Activated naive CD4-positive, alpha-beta T cell treated with anti-CD3 and anti-CD28 coated beads, Interleukin-2, amount 50 U/mL, for 72 hours (primary cell): ENCODE data around the gene KLHL10. TPM values are rescaled to one million over a fixed set of nuclear protein-coding genes. Genes with fewer than 3 reads are reported as not detected.
A peak's percentile ranks its signal among the peaks of the same experiment; 100 is the strongest.
"Not testable (repeated sequence)": the region's sequence is repeated elsewhere in the genome, so short reads cannot be mapped to it uniquely, and the experiment has no call there.

ENCODE experiments used
- ATAC-seq, 2 donors: fragments of 150-1000 bp; cut with Tn5 transposase; 2 replicates each; pipeline ENCODE4 v1.10.0; 2021; ENCODE audit warnings: mild to moderate bottlenecking in 2 of 2, moderate library complexity in 2 of 2
- DNase-seq, 2 donors: peaks; one replicate each; pipeline ENCODE4 v3.0.0; 2021 to 2022; ENCODE audit warnings: low spot score in 2 of 2
- H3K27ac Mint-ChIP-seq, 2 donors: one replicate each; pipeline ENCODE4 v1.8.0; 2022; ENCODE audit warnings: mild to moderate bottlenecking in 2 of 2, mixed read lengths in 2 of 2
- H3K36me3 Mint-ChIP-seq, 2 donors: one replicate each; pipeline ENCODE4 v1.8.0; 2022; ENCODE audit warnings: mixed read lengths in 2 of 2
- H3K9me3 Mint-ChIP-seq, 2 donors: one replicate each; pipeline ENCODE4 v1.8.0; 2022; ENCODE audit warnings: mixed read lengths in 2 of 2
- total RNA-seq, 2 donors: library from RNA; stranded (reverse); gene quantifications; one replicate each; pipeline ENCODE4 v1.2.3, GENCODE V29; 2022

The KLHL10 gene
- total RNA-seq, 2 donors from 2014 or later: 0.12 to 0.14 TPM

- Mint-ChIP-seq H3K27ac (peak within 1 kb of the TSS; percentile 50 to 52), H3K9me3 (no peaks in the 10 kb centered on the region), H3K36me3 (peaks cover 0 to 6% of the 10 kb centered on the region in 2 donors)
- ATAC-seq (peak; percentile 86 to 93), DNase-seq (peak; percentile 64 to 80)
Measured at GRCh38 chr17:41835800-41836549, 1.6 kb upstream of the KLHL10 start, which contains the start of gene NT5C3B. NT5C3B (minus strand) TSS chr17:41836232; CDS start chr17:41836193, 39 bp downstream.

DNA sequence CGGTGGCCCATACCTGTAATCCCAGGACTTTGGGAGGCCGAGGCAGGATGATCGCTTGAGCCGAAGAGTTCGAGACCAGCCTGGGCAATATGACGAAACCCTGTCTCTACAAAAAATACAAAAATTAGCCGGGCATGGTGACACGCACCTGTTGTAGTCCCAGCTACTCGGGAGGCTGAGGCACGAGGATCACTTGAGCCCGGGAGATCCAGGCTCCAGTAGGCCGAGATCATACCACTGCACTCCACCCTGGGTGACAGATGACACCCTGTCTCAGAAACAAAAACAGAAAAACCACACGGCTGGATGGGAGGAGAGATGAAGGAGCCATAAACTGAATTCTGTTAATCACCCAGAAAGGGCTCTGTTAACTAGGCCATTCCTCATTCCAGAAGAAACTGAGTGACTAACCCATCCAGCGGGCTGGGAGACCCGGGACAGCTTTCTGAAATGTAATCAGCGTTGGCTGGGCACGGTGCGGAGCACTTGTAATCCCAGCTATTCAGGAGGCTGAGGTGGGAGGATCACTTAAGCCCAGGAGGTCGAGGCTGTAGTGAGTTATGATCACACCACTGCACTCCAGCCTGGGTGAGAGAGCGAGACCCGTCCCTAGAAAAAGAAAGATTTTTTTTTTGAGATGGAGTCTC is 952 bp upstream of the KLHL10 start:
- peak overlapping the region in 1 of 2 donors; percentile 52 for H3K27ac Mint-ChIP-seq
- no peaks in the 10 kb centered on the region for H3K9me3 Mint-ChIP-seq
- DNase-seq (peak in 1 of 2 donors; percentile 20), ATAC-seq (no peak)
- H3K36me3 Mint-ChIP-seq: peaks cover 0 to 6% of the 10 kb centered on the region in 2 donors

- not testable (repeated sequence) for H3K9me3 Mint-ChIP-seq, DNase-seq, H3K27ac Mint-ChIP-seq, H3K36me3 Mint-ChIP-seq, ATAC-seq
Measured at GRCh38 chr17:41839448-41839847, 1.8 kb downstream of the KLHL10 start.

- DNase-seq, H3K36me3 Mint-ChIP-seq, ATAC-seq, H3K9me3 Mint-ChIP-seq: not testable (repeated sequence)
- H3K27ac Mint-ChIP-seq: peak overlapping the region in 1 of 2 donors; percentile 69
Measured at GRCh38 chr17:41840781-41841180, 3.2 kb downstream of the KLHL10 start.

DNA sequence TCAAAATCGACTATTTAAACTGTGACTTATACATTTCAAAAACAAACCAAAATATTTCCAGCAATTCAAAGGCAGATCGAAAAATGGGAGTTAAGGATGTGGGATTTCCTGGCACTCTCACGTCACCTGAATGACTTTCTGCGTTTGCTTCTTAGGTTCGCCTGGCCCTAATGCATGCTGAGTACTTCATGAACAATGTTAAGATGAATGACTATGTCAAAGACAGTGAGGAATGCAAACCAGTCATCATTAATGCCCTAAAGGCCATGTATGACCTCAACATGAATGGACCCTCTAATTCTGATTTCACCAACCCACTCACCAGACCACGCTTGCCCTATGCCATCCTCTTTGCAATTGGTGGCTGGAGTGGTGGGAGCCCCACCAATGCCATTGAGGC is 7.3 kb downstream of the KLHL10 start:
- DNase-seq (no peak), ATAC-seq (no peak)
- no peak overlapping the region for H3K27ac Mint-ChIP-seq
- H3K9me3 Mint-ChIP-seq: no peaks in the 10 kb centered on the region
- H3K36me3 Mint-ChIP-seq: no peaks in the 10 kb centered on the region

- DNase-seq: no peak
- peaks cover 3 to 12% of the 10 kb centered on the region in 2 donors for H3K36me3 Mint-ChIP-seq
- ATAC-seq: no peak
- no peaks in the 10 kb centered on the region for H3K9me3 Mint-ChIP-seq
- no peak overlapping the region for H3K27ac Mint-ChIP-seq
Measured at GRCh38 chr17:41848788-41849187, 11.2 kb downstream of the KLHL10 start.

- H3K27ac Mint-ChIP-seq: no peak overlapping the region
- ATAC-seq (no peak), DNase-seq (no peak)
- H3K9me3 Mint-ChIP-seq: no peaks in the 10 kb centered on the region
- peaks cover 9 to 12% of the 10 kb centered on the region in 2 donors for H3K36me3 Mint-ChIP-seq
Measured at GRCh38 chr17:41849251-41849990, 11.8 kb downstream of the KLHL10 start.

GRCh38 chr17:41851382-41851781 is 13.8 kb downstream of the KLHL10 start:
- DNase-seq: peak in 1 of 2 donors; percentile 4
- not testable (repeated sequence) for ATAC-seq, H3K27ac Mint-ChIP-seq, H3K9me3 Mint-ChIP-seq
- H3K36me3 Mint-ChIP-seq: peaks cover 12 to 14% of the 10 kb centered on the region in 2 donors

DNA sequence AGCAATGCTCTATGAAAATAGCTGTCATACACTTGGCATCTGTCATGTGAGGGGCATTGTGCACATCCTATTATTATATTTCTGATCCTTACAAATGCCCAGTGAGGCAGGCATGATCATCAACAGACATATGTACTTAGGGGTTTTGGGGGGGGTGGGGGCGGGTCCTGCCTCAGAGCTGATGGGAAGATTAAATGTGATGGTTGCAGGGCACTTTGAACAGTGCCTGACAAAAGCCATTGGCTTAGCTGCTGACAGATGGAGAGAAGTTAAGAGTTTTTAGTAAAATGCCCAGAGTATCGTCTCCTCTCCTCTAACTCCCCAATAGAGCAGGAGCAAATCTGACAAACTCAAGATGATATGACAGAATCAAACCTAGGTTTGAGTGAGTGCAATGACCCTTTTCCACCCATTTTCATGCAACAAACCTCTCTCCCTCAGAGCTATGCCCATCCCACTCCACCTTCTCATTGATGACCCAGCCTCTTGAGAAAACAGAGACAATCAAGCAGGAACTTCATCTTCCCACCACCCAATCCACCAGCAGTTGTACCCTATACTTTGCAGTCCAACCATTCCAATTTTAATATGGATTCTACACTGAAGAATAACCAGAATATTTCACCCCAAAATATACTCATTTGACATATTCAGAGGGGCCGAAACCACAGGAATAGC is 22.8 kb downstream of the KLHL10 start:
- ATAC-seq: no peak
- Mint-ChIP-seq H3K9me3 (no peaks in the 10 kb centered on the region), H3K27ac (no peak overlapping the region), H3K36me3 (no peaks in the 10 kb centered on the region)
- no peak for DNase-seq

GRCh38 chr17:41863074-41863848 is 25.6 kb downstream of the KLHL10 start:
- ATAC-seq: peak; percentile 8 to 44
- no peaks in the 10 kb centered on the region for H3K36me3 Mint-ChIP-seq

GRCh38 chr17:41864498-41864835 is 26.8 kb downstream of the KLHL10 start:
- H3K9me3 Mint-ChIP-seq: no peaks in the 10 kb centered on the region

More at GRCh38 chr17:41863074-41863848, 25.6 kb downstream of the KLHL10 start:
- DNase-seq: peak in 1 of 2 donors; percentile 19
- Mint-ChIP-seq H3K9me3 (no peaks in the 10 kb centered on the region), H3K27ac (no peak overlapping the region)

GRCh38 chr17:41864836-41865595 is 27.4 kb downstream of the KLHL10 start, which contains the start of gene KLHL11:
KLHL11 (minus strand) TSS chr17:41865423; CDS start chr17:41865370, 53 bp downstream.
- DNase-seq (peak; percentile 87 to 88), ATAC-seq (peak; percentile 89 to 91)
- Mint-ChIP-seq H3K9me3 (no peaks in the 10 kb centered on the region), H3K27ac (no peak within 1 kb of the TSS), H3K36me3 (peaks cover 0 to 8% of the 10 kb centered on the region in 2 donors)

More at GRCh38 chr17:41864498-41864835, 26.8 kb downstream of the KLHL10 start:
- Mint-ChIP-seq H3K36me3 (peaks cover 0 to 2% of the 10 kb centered on the region in 2 donors), H3K27ac (no peak overlapping the region)
- DNase-seq (no peak), ATAC-seq (peak in 1 of 2 donors; percentile 28)

DNA sequence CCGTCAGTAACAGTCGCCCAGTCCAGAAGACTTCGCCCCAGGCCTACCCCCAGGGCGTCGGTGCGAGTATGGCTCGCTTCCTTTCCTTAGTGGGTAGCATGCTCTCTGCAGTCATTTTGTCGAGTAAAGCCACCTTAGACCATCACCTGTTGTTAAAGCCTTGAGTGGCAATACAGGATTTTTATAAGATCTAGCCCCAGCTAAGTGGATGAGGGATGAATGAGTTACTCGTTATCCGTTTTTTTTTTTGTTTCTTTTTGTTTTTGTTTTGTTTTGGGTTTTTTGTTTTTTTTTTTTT is 27.9 kb downstream of the KLHL10 start:
- Mint-ChIP-seq H3K36me3 (peaks cover 2 to 8% of the 10 kb centered on the region in 2 donors), H3K27ac (no peak overlapping the region), H3K9me3 (no peaks in the 10 kb centered on the region)
- DNase-seq (no peak), ATAC-seq (no peak)

DNA sequence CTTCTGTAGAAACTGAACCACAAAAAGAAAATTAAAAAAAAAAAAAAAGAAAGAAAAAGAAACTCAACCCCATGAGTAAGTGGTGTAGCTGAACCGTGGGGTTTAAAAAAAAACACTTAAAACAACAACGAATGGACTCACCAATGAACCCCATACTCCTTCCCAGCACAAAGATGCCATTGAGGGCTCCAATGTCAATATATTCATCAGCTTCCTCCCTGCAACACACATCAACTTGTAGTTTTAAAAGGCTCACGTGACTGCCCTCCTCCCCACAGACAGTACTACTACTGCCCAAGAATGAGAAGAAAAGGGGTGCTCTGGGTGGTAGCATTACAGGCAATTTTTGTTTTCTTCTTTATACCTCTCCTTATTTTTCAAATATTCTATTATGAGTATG is 30.9 kb downstream of the KLHL10 start:
- DNase-seq: no peak
- Mint-ChIP-seq H3K9me3 (no peaks in the 10 kb centered on the region), H3K36me3 (peaks cover 8 to 24% of the 10 kb centered on the region in 2 donors), H3K27ac (peak overlapping the region; percentile 63 to 85)
- peak; percentile 2 to 12 for ATAC-seq

- peaks cover 8 to 24% of the 10 kb centered on the region in 2 donors for H3K36me3 Mint-ChIP-seq
- ATAC-seq (no peak), DNase-seq (no peak)
- H3K27ac Mint-ChIP-seq: peak overlapping the region; percentile 63 to 85
- no peaks in the 10 kb centered on the region for H3K9me3 Mint-ChIP-seq
Measured at GRCh38 chr17:41869426-41869825, 31.8 kb downstream of the KLHL10 start.
